NCI-H524 treated with DMSO at 0.1 percent for 48 hours (cell line): ENCODE measurements around the gene C14orf180.

ENCODE experiments used
- DNase-seq: peaks from one replicate; lab custom pipeline; 2025; lab: John Stamatoyannopoulos, UW

Gene C14orf180

GRCh38 chr14:104579507-104579906, at the start of gene C14orf180:
Gene C14orf180 (plus strand): TSS chr14:104579764. CDS start chr14:104586431, 6,667 bp downstream.
- DNase-seq, result no peak

- DNase-seq, result no peak
These were observed 48.9 kb upstream of the C14orf180 start for GRCh38 chr14:104530646-104531045.

- DNase-seq, result no peak
These were observed 48.0 kb upstream of the C14orf180 start for GRCh38 chr14:104531421-104532190.

GRCh38 chr14:104532191-104532555, 47.4 kb upstream of the C14orf180 start:
- DNase-seq, result no peak

GRCh38 chr14:104534036-104534435, 45.5 kb upstream of the C14orf180 start:
- DNase-seq, result no peak

- DNase-seq, result no peak
These were observed 42.5 kb upstream of the C14orf180 start for GRCh38 chr14:104536942-104537612.

- DNase-seq, result no peak
These were observed 42.0 kb upstream of the C14orf180 start for GRCh38 chr14:104537613-104537988.

GRCh38 chr14:104541905-104542465, 37.6 kb upstream of the C14orf180 start:
- DNase-seq, result no peak

GRCh38 chr14:104542871-104543830, 36.4 kb upstream of the C14orf180 start:
- no peak for DNase-seq

GRCh38 chr14:104544362-104544961, 35.1 kb upstream of the C14orf180 start:
- no peak for DNase-seq

- DNase-seq, result peak; percentile 65
These were observed 34.2 kb upstream of the C14orf180 start for GRCh38 chr14:104545151-104545941.

GRCh38 chr14:104545942-104546501, 33.5 kb upstream of the C14orf180 start:
- DNase-seq, result no peak

GRCh38 chr14:104546591-104547309, 32.8 kb upstream of the C14orf180 start:
- DNase-seq, result no peak

- DNase-seq, result no peak
These were observed 32.1 kb upstream of the C14orf180 start for GRCh38 chr14:104547310-104547997.

- no peak for DNase-seq
These were observed 31.4 kb upstream of the C14orf180 start for GRCh38 chr14:104547998-104548700.

- DNase-seq, result no peak
These were observed 30.6 kb upstream of the C14orf180 start for GRCh38 chr14:104548802-104549535.

GRCh38 chr14:104549536-104550339, 29.8 kb upstream of the C14orf180 start:
- DNase-seq, result no peak
